HG03175 (cell line): ENCODE data around the gene DSTYK.
"Not testable (repeated sequence)": the region's sequence is repeated elsewhere in the genome, so short reads cannot be mapped to it uniquely, and the experiment has no call there.

Experiments
- ATAC-seq: cut with Tn5 transposase; IDR thresholded peaks from one replicate; pipeline ENCODE4 v1.9.1; 2021; ENCODE audit warnings: mild to moderate bottlenecking, moderate library complexity; ENCODE audit not compliant: unreplicated experiment

DSTYK gene

GRCh38 chr1:205183676-205184335, 27.7 kb downstream of the DSTYK start:
- no peak for ATAC-seq

- ATAC-seq = no peak
Measured at GRCh38 chr1:205182930-205183329, 28.6 kb downstream of the DSTYK start.

- not testable (repeated sequence) for ATAC-seq
Measured at GRCh38 chr1:205180331-205180730, 31.2 kb downstream of the DSTYK start.

DNA sequence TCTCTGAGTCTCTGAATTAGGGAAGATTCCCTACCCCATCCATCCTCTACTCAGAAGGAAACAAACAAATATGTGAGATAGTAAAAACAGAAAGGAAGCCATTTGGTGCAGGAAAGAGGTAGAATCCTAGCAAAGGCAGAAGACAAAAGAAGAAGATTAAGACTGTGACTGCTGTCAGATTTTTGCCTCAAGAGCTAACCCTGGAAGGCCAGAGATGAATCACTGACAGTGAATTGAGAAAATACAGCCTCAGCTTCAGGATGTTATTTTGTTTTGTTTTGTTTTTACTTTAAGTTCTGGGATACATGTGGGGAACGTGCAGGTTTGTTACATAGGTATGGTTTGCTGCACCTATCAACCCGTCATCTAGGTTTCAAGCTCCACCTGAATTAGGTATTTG, 31.7 kb downstream of the DSTYK start:
- ATAC-seq = no peak

DNA sequence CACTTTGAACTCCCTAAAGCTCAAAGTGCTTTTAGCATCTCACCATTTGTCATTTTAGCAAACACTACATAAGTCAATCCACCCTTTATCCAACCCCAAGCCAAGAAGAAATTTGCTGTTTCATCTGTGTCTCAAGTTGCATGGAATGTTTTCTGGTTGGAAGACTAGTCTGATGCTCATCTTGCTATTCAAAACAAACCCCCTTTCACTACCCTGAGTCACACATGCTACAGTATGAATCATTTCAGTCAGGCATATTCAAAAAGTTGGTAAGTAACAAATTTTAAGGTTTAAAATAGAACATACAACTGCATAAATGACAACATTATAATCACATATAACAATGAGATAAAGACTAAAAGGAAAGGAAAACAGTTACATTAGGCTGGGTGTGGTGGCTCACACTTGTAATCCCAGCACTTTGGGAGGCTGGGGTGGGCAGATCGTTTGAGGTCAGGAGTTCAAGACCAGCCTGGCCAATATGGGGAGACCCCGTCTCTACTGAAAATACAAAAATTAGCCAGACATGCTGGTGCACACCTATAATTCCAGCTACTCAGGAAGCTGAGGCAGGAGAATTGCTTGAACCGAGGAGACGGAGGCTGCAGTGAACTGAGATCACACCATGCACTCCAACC, 38.7 kb downstream of the DSTYK start:
- ATAC-seq = no peak

- no peak for ATAC-seq
Measured at GRCh38 chr1:205171369-205171768, 40.1 kb downstream of the DSTYK start.

DNA sequence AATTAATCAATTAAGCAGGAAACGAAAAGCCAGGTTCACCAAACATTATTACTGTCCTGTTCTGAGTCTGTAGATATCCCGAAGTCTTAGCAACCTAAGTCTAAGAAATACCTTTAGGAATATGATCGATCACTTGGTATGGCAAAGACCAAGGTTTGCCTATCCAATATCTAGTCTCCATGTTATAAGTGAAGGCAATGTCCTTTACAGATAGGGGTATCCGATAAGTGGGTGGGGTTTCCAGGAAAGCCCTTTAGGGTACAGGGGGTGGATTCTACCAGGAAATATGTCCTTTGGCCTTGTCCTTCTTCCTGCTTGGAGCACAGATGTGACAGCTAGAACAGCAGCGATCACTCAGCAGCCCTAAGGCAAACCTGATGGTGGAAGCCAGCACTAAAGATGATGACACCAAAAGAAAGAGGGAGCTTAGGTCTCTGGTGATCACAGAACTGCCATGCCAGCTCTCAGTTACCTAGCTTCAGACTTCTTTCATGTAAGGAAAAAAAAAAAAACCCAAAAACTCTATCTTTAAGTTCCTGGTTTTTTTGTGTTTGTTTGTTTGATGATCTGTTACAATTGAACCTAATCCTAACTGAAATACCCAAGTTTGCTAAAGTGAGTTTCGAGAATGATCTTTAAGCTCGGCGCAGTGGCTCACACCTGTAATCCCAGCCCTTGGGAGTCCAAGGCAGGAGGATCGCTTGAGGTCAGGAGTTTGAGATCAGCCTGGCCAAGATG, 40.8 kb downstream of the DSTYK start:
- ATAC-seq = no peak

GRCh38 chr1:205169248-205169647, 42.3 kb downstream of the DSTYK start:
- ATAC-seq = no peak

DNA sequence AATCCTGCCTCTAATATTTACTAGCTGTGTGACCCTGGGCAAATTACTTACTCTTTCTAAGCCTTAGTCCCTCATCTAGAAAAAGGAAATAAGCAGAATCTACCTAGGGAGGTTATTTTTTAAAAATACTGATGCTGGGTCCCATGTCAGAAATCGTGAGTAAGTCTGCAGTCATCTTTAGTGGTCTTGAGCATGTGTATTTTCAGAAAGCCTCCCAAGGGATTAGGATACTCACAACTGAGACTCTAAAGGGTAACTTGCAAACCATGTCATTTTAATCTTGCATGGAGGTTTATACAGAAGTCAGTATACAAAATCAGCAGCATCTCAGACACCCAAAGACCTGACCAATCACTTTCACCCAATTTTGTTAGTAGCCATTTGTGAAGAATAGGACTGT, 43.2 kb downstream of the DSTYK start:
- ATAC-seq = no peak

GRCh38 chr1:205162301-205162700, 49.2 kb downstream of the DSTYK start:
- ATAC-seq = no peak

DNA sequence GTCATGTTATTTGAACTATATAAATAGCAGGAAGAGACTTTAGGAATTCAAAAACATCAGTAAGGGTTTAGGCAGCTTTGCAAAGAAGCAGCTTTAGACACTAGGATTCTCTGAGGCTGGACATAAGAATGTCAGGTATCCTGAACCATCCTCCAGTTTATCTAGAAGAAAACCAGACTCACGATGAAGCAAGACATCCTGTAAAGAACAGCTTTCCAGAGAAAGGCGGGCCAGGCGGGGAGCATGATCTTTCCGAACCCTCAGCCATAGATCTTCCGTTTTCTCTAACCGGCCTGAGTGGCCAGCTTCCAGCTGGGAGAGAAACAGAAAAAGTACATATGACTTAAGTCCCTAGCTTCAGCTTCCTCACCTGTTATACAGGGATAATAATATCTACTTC, 50.4 kb downstream of the DSTYK start:
- ATAC-seq = no peak

DNA sequence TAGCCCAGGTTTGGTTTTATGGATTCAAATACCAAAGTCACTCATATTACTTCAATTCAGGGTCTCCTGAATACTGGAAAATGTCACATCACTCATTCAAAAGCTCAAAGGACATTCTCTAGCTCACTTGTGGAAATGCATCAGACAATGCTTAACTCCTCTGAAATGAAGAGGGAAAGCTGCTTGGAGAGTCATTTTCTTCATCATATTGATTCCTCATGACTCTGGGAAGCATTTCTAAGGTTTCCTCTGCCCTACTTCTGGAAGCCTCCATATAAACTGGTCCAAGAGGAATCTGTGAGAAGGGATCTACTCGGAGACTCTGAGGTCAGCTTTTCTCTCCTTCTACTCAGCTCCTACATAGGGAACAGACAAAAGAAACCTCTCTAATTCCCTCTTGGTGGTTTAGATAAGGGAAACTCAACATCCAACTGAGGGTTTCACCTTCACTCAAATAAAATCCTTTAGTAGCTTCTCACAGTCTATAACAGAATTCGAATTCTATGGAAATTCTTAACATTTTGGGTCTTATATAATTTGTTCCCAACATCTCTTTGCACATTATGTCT, 53.4 kb downstream of the DSTYK start:
- ATAC-seq = no peak

DNA sequence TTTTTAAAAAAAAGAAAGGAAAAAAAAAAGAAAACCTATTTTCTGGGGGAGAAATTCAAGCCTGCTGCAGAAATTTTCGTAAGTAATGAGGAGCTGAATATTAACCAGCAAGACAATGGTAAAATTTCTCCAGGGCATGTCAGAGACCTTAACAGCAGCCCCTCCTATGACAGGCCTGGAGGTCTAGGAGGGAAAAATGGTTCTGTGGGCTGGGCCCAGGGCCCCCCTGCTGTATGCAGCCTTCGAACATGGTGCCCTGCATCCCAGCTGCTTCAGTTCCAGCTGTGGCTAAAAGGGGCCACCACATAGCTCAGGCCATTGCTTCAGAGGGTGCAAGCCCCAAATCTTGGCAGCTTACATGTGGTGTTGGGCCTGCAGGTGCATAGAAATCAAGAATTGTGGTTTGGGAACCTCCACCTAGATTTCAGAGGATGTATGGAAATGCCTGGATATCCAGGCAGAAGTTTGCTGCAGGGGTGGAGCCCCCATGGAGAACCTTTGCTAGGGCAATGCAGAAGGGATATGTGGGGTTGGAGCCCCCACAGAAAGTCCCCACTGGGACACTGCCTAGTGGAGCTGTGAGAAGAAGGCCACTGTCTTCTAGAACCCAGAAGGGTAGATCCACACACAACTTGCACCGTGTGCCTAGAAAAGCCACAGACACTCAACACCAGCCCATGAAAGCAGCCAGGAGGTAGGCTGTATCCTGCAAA, 55.7 kb downstream of the DSTYK start:
- not testable (repeated sequence) for ATAC-seq

- ATAC-seq = no peak
Measured at GRCh38 chr1:205152505-205152904, 59.0 kb downstream of the DSTYK start.

GRCh38 chr1:205150651-205151428, 60.7 kb downstream of the DSTYK start:
- no peak for ATAC-seq

DNA sequence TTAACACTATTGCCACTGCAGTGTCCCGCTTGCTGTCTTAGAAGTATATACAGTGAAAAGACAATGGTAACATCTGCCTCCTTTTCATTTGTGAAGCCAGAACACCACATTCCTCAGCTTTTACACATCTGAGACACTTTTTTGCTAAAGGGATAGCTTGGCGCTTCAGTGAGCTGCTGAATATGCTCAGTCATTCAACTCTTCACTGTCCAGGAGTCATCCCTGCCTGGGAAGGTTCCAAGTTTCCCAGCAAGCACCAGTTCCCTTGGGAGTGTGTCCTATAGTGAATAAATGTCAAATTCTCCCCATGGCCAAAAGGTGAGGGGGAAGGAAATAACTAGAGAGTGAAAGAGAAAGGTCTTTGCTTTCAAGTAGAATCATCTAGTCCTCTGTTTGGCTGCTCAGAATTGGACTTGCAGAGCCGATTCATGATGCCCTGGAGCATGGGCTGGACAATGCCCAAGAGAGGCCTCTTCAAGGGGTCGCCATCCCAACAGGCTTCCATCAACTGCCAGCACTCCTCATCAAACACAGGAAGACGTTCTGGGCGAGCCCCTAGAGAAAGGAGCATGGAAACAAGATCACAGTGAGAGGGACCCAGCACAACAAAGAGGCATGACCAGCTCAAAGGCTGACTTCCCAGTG, 64.2 kb downstream of the DSTYK start:
- no peak for ATAC-seq

DNA sequence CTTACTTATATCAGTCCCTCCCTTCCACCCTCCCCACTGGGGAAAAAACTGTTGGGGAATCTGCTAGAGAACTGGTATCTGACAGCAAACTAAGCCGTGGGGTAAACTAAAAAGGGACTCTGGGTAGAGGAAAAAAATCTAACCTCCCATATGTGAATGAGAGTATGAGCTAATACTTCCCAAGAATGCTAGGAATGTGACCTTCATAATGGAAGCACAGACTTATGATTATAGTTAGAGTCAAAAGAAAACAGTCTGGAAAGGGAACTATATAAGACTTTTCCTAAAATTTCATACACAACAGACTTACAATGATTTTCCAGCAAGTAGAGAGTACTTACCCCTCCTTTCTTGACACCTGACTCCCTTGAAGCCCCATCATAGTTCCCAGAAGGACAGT, 66.8 kb downstream of the DSTYK start:
- ATAC-seq = no peak

DNA sequence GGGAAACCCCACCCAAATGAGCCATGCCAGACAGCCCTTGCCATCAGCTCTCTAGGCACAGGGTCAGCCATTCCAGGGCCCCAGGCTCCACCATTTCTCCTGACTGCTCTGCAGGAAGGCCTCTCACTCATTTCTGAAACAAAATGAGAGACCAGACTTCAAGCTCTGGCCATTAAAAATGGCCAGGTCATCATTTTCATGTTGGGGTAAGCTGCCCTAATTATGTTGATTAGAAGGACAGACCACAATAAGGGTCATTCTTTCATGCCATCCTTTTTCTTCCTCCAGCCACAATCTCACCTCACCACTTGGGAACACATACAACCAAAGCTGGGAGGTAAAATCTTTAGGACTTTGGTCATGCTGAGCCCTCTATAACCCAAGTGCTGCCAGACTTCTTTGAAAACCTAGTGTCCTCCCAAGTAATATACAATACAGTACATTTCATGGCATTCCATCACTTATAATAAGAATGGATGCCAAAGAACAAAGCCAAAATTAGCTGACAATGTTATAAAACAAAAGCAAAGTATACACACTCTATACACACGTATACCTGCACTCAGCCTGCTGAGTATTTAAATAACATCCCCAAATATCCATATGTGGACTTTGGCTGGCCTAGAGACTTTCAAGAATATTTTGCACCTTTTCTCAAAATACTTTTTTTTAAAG, 67.3 kb downstream of the DSTYK start:
- ATAC-seq = no peak

DNA sequence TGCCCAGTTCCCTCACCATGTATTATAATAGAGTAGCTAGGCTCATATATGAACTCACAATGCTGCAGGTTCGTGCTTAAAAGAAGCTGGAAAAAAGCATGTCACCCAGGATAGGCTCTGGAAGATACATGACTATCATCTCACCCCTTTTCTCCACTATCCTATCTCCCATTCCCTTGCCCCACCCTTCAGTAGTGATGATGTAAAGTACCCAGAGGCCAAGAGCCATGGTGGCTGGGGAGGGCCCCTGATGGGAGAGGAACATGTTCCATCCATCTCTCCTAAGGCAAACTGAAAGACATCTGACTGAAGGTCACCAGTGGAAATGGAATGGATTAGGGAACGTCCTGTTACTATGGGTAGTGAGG, 69.4 kb downstream of the DSTYK start:
- no peak for ATAC-seq
